Measurements from ENCODE around the gene DUXB. TPM values are rescaled to one million over a fixed set of nuclear protein-coding genes. Genes with fewer than 3 reads are reported as not detected.

The DUXB gene
- polyA plus RNA-seq (2013, experiment 1 of 2): not detected
- not detected for polyA plus RNA-seq (2013, experiment 2 of 2)

- H2BK5ac ChIP-seq (ENCODE audit: low read depth, low read length, poor library complexity, severe bottlenecking): no peak within 1 kb of the TSS
- WGBS: 99% methylated on average over 3 of the region's 5 CpGs
- H3K18ac ChIP-seq (ENCODE audit: low read depth in 1 of 2, low read length in 2 of 2): no peak within 1 kb of the TSS
- DNase-seq: no peak
- H3K4me2 ChIP-seq (ENCODE audit: low read length, poor library complexity, severe bottlenecking): no peak within 1 kb of the TSS
- H3K79me1 ChIP-seq (replicated peaks; ENCODE audit: low read length, poor library complexity, severe bottlenecking): no peaks in the 10 kb centered on the region
- H4K8ac ChIP-seq (ENCODE audit: low read length): no peak within 1 kb of the TSS
- H2AFZ ChIP-seq (ENCODE audit: low read depth, low read length): no peak within 1 kb of the TSS
- no peak within 1 kb of the TSS for H2BK120ac ChIP-seq (ENCODE audit: low read depth, low read length)
- H3K4ac ChIP-seq (ENCODE audit: low read depth in 1 of 2, low read length in 2 of 2): no peak within 1 kb of the TSS
- no peak within 1 kb of the TSS for H3K4me3 ChIP-seq (ENCODE audit: insufficient read depth in 1 of 2, low read depth in 1 of 2, low read length in 2 of 2)
- no peak within 1 kb of the TSS for H3K14ac ChIP-seq (ENCODE audit: low read length in 2 of 2)
- H3K9ac ChIP-seq (ENCODE audit: low read length): no peak within 1 kb of the TSS
- H3K27me3 ChIP-seq (ENCODE audit: control insufficient read depth in 1 of 2, insufficient read depth in 1 of 2, low read length in 2 of 2): no peaks in the 10 kb centered on the region
- no peak within 1 kb of the TSS for H3K27ac ChIP-seq (ENCODE audit: low read length, poor library complexity, severe bottlenecking)
- H4K91ac ChIP-seq (ENCODE audit: low read length): no peak within 1 kb of the TSS
- no peak within 1 kb of the TSS for H2BK15ac ChIP-seq (ENCODE audit: low read depth, poor library complexity, severe bottlenecking)
- no peaks in the 10 kb centered on the region for H3K4me1 ChIP-seq (ENCODE audit: control insufficient read depth, insufficient read depth, low read depth, low read length)
- H3K9me3 ChIP-seq (ENCODE audit: control insufficient read depth, low read length): no peaks in the 10 kb centered on the region
- H3K36me3 ChIP-seq (ENCODE audit: control insufficient read depth in 1 of 2, insufficient read depth in 2 of 2, low read depth in 1 of 2, low read length in 2 of 2): no peaks in the 10 kb centered on the region
- no peak within 1 kb of the TSS for H2BK12ac ChIP-seq (ENCODE audit: low read length in 2 of 2)
- no peak within 1 kb of the TSS for H3K23ac ChIP-seq (ENCODE audit: low read length in 2 of 2)
- no peak within 1 kb of the TSS for H2AK5ac ChIP-seq (ENCODE audit: low read length, severe bottlenecking)
Measured at GRCh38 chr16:75701361-75701760, at the start of gene DUXB. TSS of gene DUXB (minus strand) at chr16:75701461. CDS start at chr16:75701418, 43 bp downstream.

DNA sequence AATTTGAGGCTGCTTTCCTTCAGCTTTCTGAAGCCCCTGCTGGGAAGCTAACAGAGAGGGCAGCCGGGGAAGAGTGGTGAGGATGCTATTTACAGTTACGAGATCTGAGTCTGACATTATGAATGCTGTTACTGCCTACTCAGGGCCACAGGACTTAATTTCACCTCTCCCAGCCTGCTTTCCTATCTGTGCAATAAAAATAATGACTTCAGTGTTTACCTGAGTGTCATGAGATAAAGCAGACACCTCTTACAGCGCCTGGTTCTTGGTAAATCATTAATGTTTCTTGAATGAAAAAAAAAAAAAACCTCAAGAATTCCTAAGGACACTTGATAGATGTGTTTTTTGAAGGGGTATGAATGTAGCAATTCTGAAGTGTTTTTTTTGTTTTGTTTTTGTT, 49.3 kb upstream of the DUXB start:
- Histone ChIP-seq H3K4me2 (ENCODE audit: low read length, poor library complexity, severe bottlenecking) (no peak overlapping the region), H3K79me1 (replicated peaks; ENCODE audit: low read length, poor library complexity, severe bottlenecking) (no peaks in the 10 kb centered on the region), H2AFZ (ENCODE audit: low read depth, low read length) (no peak overlapping the region), H3K18ac (ENCODE audit: low read depth in 1 of 2, low read length in 2 of 2) (no peak overlapping the region), H3K27ac (ENCODE audit: low read length, poor library complexity, severe bottlenecking) (no peak overlapping the region), H3K14ac (ENCODE audit: low read length in 2 of 2) (no peak overlapping the region), H4K91ac (ENCODE audit: low read length) (no peak overlapping the region), H3K36me3 (ENCODE audit: control insufficient read depth in 1 of 2, insufficient read depth in 2 of 2, low read depth in 1 of 2, low read length in 2 of 2) (no peaks in the 10 kb centered on the region), H2BK5ac (ENCODE audit: low read depth, low read length, poor library complexity, severe bottlenecking) (no peak overlapping the region), H3K4ac (ENCODE audit: low read depth in 1 of 2, low read length in 2 of 2) (no peak overlapping the region), H2AK5ac (ENCODE audit: low read length, severe bottlenecking) (no peak overlapping the region), H3K4me1 (ENCODE audit: control insufficient read depth, insufficient read depth, low read depth, low read length) (no peaks in the 10 kb centered on the region), H3K9me3 (ENCODE audit: control insufficient read depth, low read length) (no peaks in the 10 kb centered on the region), H3K27me3 (ENCODE audit: control insufficient read depth in 1 of 2, insufficient read depth in 1 of 2, low read length in 2 of 2) (no peaks in the 10 kb centered on the region), H2BK120ac (ENCODE audit: low read depth, low read length) (no peak overlapping the region), H2BK12ac (ENCODE audit: low read length in 2 of 2) (no peak overlapping the region), H3K9ac (ENCODE audit: low read length) (no peak overlapping the region), H3K23ac (ENCODE audit: low read length in 2 of 2) (no peak overlapping the region), H2BK15ac (ENCODE audit: low read depth, poor library complexity, severe bottlenecking) (no peak overlapping the region), H4K8ac (ENCODE audit: low read length) (no peak overlapping the region), H3K4me3 (ENCODE audit: insufficient read depth in 1 of 2, low read depth in 1 of 2, low read length in 2 of 2) (no peak overlapping the region)
- DNase-seq: no peak
- 75% methylated on average over 1 of the region's 3 CpGs for WGBS

DNA sequence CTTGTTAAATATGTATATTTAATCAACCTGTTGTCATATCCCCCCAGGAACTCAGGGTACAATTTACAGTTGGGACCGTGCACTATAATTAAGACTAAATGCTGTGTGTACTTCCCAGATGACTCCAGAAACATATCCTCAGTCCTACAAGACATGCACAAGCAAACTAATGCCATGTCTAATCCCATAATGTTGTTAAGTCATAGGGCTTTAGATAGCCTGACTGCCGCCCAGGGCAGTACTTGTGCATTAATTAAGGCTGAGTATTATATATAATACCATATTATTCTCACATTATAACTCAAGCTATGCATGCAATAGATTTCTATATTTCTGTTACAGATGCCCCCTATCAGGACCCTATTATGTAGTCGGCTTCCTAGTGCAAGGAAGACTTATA, 45.1 kb upstream of the DUXB start:
- no peak for DNase-seq
- no peak overlapping the region for H3K14ac ChIP-seq (ENCODE audit: low read length in 2 of 2)
- no peak overlapping the region for H3K4ac ChIP-seq (ENCODE audit: low read depth in 1 of 2, low read length in 2 of 2)
- H4K91ac ChIP-seq (ENCODE audit: low read length): no peak overlapping the region
- no peaks in the 10 kb centered on the region for H3K27me3 ChIP-seq (ENCODE audit: control insufficient read depth in 1 of 2, insufficient read depth in 1 of 2, low read length in 2 of 2)
- no peak overlapping the region for H3K18ac ChIP-seq (ENCODE audit: low read depth in 1 of 2, low read length in 2 of 2)
- H3K9me3 ChIP-seq (ENCODE audit: control insufficient read depth, low read length): peaks cover 21% of the 10 kb centered on the region
- WGBS: 91% methylated on average over 1 of the region's 3 CpGs
- no peaks in the 10 kb centered on the region for H3K36me3 ChIP-seq (ENCODE audit: control insufficient read depth in 1 of 2, insufficient read depth in 2 of 2, low read depth in 1 of 2, low read length in 2 of 2)
- H3K4me3 ChIP-seq (ENCODE audit: insufficient read depth in 1 of 2, low read depth in 1 of 2, low read length in 2 of 2): no peak overlapping the region
- H2AK5ac ChIP-seq (ENCODE audit: low read length, severe bottlenecking): no peak overlapping the region
- no peaks in the 10 kb centered on the region for H3K4me1 ChIP-seq (ENCODE audit: control insufficient read depth, insufficient read depth, low read depth, low read length)
- no peak overlapping the region for H2BK15ac ChIP-seq (ENCODE audit: low read depth, poor library complexity, severe bottlenecking)
- H4K8ac ChIP-seq (ENCODE audit: low read length): no peak overlapping the region
- H3K79me1 ChIP-seq (replicated peaks; ENCODE audit: low read length, poor library complexity, severe bottlenecking): no peaks in the 10 kb centered on the region
- no peak overlapping the region for H2BK12ac ChIP-seq (ENCODE audit: low read length in 2 of 2)
- no peak overlapping the region for H2BK120ac ChIP-seq (ENCODE audit: low read depth, low read length)
- H3K27ac ChIP-seq (ENCODE audit: low read length, poor library complexity, severe bottlenecking): no peak overlapping the region
- H3K9ac ChIP-seq (ENCODE audit: low read length): no peak overlapping the region
- H2BK5ac ChIP-seq (ENCODE audit: low read depth, low read length, poor library complexity, severe bottlenecking): no peak overlapping the region
- H2AFZ ChIP-seq (ENCODE audit: low read depth, low read length): no peak overlapping the region
- H3K23ac ChIP-seq (ENCODE audit: low read length in 2 of 2): no peak overlapping the region
- no peak overlapping the region for H3K4me2 ChIP-seq (ENCODE audit: low read length, poor library complexity, severe bottlenecking)

DNA sequence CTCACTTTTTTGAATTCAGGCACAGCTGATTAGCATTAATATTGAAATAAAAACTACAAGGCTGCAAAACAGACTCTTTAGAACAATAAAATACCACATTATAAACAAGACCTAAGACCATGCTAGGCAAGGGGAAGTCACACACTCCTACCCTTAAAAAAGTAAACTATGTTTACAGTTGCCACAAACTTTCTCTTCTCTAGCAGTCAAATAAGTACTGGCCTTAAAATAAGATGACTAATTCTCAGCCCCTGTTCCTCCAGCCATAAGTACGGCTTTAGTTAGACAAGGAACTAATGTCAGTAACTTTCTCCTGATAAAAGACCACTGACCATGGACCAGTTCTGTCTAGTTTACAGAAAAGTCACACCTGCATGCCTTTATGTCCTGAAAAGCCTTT, 44.6 kb upstream of the DUXB start:
- no peak overlapping the region for H3K14ac ChIP-seq (ENCODE audit: low read length in 2 of 2)
- DNase-seq: peak; percentile 16
- peaks cover 26% of the 10 kb centered on the region for H3K9me3 ChIP-seq (ENCODE audit: control insufficient read depth, low read length)
- H3K79me1 ChIP-seq (replicated peaks; ENCODE audit: low read length, poor library complexity, severe bottlenecking): no peaks in the 10 kb centered on the region
- 70% methylated on average over 1 of the region's 1 CpG for WGBS
- H2BK120ac ChIP-seq (ENCODE audit: low read depth, low read length): no peak overlapping the region
- H3K4me2 ChIP-seq (ENCODE audit: low read length, poor library complexity, severe bottlenecking): no peak overlapping the region
- no peak overlapping the region for H2BK12ac ChIP-seq (ENCODE audit: low read length in 2 of 2)
- no peak overlapping the region for H2BK15ac ChIP-seq (ENCODE audit: low read depth, poor library complexity, severe bottlenecking)
- H3K23ac ChIP-seq (ENCODE audit: low read length in 2 of 2): no peak overlapping the region
- H2AFZ ChIP-seq (ENCODE audit: low read depth, low read length): no peak overlapping the region
- no peak overlapping the region for H3K9ac ChIP-seq (ENCODE audit: low read length)
- H3K27ac ChIP-seq (ENCODE audit: low read length, poor library complexity, severe bottlenecking): no peak overlapping the region
- H3K27me3 ChIP-seq (ENCODE audit: control insufficient read depth in 1 of 2, insufficient read depth in 1 of 2, low read length in 2 of 2): no peaks in the 10 kb centered on the region
- H3K4ac ChIP-seq (ENCODE audit: low read depth in 1 of 2, low read length in 2 of 2): no peak overlapping the region
- no peak overlapping the region for H4K8ac ChIP-seq (ENCODE audit: low read length)
- no peak overlapping the region for H2AK5ac ChIP-seq (ENCODE audit: low read length, severe bottlenecking)
- no peaks in the 10 kb centered on the region for H3K36me3 ChIP-seq (ENCODE audit: control insufficient read depth in 1 of 2, insufficient read depth in 2 of 2, low read depth in 1 of 2, low read length in 2 of 2)
- H4K91ac ChIP-seq (ENCODE audit: low read length): no peak overlapping the region
- no peak overlapping the region for H3K4me3 ChIP-seq (ENCODE audit: insufficient read depth in 1 of 2, low read depth in 1 of 2, low read length in 2 of 2)
- H3K4me1 ChIP-seq (ENCODE audit: control insufficient read depth, insufficient read depth, low read depth, low read length): no peaks in the 10 kb centered on the region
- H3K18ac ChIP-seq (ENCODE audit: low read depth in 1 of 2, low read length in 2 of 2): no peak overlapping the region
- H2BK5ac ChIP-seq (ENCODE audit: low read depth, low read length, poor library complexity, severe bottlenecking): no peak overlapping the region
